ENCODE results near the gene DGCR2.
"Not testable (repeated sequence)": the region's sequence is repeated elsewhere in the genome, so short reads cannot be mapped to it uniquely, and the experiment has no call there.

The DGCR2 gene

DNA sequence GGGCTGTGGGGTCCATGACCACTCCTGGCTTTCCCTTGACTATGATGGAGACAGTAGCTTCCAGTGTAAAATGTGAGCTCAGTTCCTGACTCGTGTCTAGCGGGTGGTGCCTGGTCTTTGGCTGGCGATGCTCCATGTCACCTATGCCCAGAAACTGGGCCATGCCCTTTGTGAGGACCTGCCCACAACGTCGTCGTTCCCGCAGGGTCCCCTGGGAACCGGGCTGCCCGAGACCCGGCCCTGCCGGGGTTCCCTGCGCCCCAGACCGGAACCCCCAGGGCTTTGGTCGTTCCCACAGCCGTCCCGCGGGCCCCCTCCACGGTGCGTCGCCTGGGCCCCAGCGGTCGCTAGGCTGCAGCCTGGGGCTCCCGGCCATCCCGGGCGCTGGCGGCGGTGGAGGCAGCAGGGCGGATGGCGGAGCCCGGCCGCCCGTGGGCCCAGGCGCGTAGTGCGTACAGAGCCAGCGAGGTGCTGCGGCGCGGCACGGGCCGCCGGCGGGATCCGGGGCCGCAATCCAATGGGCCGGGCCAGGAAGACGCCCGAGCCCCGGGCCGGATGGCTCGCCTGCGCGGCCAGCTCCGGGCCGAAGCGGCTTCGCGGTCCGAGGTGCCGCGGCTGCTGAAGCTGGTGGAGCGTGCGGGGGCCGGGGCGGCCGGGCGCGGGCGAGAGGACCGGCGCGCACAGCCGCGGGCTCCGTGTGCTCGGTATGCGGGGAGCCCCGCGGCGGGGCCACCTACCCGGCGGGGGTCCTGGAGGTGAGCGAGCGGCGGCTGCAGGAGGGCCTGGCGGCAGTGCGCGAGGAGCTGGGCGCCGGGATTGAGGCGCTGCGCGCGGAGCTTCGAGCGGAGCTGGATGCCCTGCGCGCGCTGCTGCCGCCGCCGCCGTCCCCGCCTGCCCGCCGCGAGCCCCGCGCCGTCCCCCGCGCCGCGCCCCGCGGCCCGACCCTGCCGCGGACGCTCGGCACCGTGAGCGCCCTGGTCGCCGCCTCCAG, 92.8 kb downstream of the DGCR2 start:
- DNase-seq (ENCODE audit: low spot score) = not testable (repeated sequence)

DNA sequence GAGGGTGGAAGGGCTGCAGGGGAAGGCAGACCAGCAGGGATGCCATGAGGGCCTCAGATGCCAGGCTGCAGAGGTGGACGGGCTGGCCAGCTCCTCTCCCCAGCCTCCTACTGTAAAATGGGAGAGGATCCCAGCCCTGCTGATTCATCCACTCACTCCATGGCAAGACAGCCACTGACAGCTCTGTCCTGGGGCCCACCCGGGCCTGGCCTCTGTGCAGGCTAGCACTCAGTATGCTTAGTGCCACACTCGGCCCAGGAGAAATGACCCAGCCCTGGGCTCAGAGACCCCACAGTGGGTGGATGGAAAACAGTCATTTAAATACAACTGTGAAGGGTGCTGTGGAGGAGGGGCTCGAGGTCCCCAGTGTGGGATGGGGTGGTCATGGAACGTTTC, 94.2 kb downstream of the DGCR2 start:
- DNase-seq (ENCODE audit: low spot score) = not testable (repeated sequence)

GRCh38 chr22:19027371-19028059, 94.7 kb downstream of the DGCR2 start:
- DNase-seq (ENCODE audit: low spot score) = not testable (repeated sequence)

DNA sequence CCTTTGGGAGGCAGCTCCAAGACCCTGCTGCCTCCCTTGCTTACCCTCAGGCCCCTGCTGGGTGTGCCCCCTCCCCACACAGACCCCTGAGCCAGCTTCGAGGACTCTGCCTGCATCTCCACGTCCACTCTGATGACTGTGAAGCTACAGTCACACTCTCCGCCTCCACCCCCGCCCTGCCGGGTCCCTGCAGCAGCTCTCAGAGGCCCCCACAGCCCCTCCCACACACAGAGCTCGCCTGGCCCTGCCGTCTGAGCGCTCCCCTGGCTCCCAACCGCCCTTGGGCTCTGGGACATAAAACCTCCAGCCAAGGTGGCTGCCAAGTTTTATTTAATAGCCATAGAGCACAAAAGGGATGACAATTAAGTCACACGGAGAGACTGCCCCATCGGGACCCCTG, 96.1 kb downstream of the DGCR2 start:
- DNase-seq (ENCODE audit: low spot score) = not testable (repeated sequence)

DNA sequence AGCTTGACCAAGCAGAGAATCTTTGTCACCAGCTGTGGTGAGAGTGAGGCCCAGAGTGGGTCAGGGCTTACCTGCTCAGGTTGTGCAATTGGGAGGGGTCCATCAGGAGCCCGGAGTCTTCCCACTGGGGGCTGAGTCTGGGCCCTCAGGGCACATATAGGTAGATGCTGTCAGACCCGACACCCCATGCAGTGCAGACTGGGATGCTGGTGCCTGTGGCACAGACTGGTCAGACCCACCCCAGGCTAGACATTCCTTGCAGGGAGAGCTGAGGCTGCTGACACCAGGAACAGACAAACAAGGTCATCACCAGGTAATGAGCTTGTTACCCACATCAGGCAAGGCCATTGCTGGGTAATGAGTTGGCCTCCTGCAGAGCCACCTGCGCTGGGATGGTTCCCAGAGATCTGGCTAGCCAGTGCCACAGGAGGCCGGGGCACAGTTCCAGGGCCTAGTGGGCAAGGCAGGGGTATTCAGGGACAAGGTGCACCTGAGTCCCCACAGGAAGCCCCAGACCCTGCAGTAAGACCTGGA, 97.2 kb downstream of the DGCR2 start:
- DNase-seq (ENCODE audit: low spot score) = not testable (repeated sequence)

DNA sequence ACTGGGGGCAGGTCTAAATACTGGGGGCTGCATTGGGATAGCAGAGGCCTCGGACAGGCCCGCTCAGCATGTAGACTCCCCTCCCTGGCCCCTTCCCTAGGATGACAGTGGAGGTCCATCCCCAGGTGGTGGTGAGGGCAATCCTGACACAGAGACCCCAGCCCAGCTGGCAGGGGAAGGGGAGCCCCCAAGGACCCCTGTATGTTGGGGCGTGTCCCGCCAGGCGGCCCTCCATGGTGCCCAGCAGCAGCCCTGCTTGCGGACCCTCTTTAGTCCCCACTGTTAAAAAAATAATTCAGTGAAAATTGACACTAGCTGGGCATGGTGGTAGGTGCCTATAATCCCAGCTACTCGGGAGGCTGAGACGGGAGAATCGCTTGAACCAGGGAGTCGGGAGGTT, 98.3 kb downstream of the DGCR2 start:
- not testable (repeated sequence) for DNase-seq (ENCODE audit: low spot score)

GRCh38 chr22:19022755-19023154, 99.5 kb downstream of the DGCR2 start:
- no peak for DNase-seq (ENCODE audit: low spot score)

DNA sequence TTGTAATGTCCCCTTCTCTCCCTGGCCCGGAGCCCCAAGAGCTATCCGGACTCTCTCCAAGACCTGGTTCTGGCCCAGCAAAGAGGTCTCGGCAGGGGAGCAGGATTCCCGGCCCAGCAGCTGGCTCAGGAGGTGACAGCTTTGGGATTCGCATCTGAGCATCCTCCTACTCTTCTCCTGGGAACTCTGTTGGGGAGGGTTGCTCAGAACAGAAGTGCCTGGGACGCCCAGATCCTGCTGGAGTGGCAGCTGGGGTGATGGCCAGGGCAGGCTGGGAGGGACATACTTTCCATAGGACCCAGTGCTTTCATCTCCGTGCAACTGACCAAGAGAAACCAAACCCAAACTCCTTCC, 102.6 kb downstream of the DGCR2 start:
- no peak for DNase-seq (ENCODE audit: low spot score)

- no peak for DNase-seq (ENCODE audit: low spot score)
Measured at GRCh38 chr22:19019029-19019678, 103.1 kb downstream of the DGCR2 start.

DNA sequence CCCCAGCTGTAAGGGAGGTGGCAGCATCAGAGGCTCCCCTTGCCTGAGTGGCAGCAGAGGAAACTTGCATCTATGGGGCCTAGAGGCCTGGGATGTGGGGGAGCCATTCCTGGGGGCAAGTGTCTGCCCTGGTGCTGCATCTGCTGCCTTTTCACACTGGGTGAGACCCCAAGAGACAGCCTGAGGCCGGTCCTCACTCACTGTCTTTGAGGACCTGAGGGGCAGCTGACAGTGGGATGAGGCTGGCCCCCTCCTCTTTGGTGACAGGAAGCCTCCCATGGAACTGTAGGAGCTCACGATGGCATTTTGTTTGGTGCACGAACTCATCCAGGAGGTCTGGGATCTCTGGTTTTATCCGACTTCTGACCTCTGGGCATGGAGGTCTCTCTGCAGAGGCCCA, 104.0 kb downstream of the DGCR2 start:
- no peak for DNase-seq (ENCODE audit: low spot score)

DNA sequence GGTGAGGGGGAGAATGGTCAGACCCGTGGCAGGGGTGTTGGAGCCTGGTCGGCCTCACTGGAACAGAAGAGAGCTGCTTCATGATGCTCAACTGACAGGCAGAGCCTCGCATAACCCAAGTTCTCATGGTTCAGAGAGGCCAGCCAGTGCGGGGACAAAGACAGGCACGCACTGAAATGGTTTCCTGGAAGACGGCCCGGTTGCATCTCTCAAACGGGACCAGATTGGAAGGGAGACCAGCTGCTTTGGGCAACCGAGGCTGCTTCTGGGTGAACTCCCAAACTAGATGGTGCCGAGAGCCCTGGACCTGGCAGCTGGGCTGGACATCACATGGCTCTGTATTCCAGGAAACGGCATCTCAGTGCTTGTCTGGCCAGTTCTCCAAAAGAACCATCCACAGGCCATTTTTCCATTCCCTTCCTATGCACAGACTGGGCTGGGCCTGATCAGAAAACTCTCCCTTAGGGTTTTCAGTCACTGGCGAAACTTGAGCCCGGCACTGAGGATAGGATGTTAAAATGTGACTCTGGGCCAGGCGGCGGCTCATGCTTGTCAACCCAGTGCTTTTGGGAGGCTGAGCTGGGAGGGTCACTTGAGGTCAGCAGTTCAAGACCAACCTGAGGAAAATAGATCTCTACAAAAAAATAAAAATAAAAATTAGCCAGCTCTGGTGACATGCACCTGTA, 106.0 kb downstream of the DGCR2 start:
- no peak for DNase-seq (ENCODE audit: low spot score)

GRCh38 chr22:19014886-19015285, 107.3 kb downstream of the DGCR2 start:
- DNase-seq (ENCODE audit: low spot score) = no peak

DNA sequence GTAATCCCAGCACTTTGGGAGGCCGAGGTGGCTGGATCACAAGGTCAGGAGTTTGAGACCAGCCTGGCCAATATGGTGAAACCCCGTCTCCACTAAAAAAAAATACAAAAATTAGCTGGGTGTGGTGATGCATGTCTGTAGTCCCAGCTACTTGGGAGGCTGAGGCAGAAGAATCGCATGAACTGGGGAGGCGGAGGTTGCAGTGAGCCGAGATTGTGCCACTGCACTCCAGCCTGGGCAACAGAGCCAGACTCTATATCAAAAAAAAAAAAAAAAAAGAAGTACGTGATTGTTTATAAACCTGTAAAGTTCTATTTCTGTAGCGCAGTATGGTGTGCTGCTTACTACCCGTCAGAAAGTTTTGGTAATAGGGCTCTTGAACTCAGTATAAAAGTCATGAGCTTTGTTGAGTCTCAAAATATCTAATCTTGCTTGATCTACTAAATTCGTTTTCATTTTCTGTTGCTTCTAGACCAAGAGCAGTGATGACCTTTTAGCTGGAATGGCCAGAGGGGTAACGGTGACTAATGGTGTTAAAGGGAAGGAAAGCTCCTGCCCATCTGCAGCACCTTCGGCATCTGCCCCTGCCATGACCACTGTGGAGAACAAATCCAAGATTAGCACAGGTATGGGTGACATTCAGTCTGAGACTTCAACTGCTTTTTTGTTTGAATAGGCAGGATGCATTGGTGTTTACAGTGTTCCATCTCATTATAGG, 108.2 kb downstream of the DGCR2 start:
- DNase-seq (ENCODE audit: low spot score) = not testable (repeated sequence)

GRCh38 chr22:19013411-19013810, 108.8 kb downstream of the DGCR2 start:
- not testable (repeated sequence) for DNase-seq (ENCODE audit: low spot score)

GRCh38 chr22:19012308-19012986, 109.8 kb downstream of the DGCR2 start:
- DNase-seq (ENCODE audit: low spot score) = no peak

GRCh38 chr22:19011611-19012010, 110.6 kb downstream of the DGCR2 start:
- DNase-seq (ENCODE audit: low spot score) = not testable (repeated sequence)

- no peak for DNase-seq (ENCODE audit: low spot score)
Measured at GRCh38 chr22:19011075-19011474, 111.1 kb downstream of the DGCR2 start.

- DNase-seq (ENCODE audit: low spot score) = no peak
Measured at GRCh38 chr22:19005905-19006304, 116.3 kb downstream of the DGCR2 start.

DNA sequence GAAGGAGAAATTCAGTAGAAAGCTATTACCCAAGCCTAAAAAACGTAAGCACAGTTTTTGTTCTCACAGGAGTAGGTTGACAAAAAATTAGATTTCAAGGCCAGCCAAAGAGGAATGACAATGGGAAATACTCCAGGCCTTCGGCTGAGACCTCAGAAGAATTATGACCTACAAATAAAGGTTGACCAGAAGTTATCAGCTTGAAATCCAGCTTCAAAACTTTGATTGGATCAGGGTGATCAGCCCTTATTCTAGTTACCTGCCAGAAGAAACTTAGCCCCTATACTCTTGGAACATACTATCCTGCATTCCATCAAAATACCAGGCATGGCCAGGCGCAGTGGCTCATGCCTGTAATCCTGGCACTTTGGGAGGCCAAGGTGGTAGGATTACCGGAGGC, 117.7 kb downstream of the DGCR2 start:
- DNase-seq (ENCODE audit: low spot score) = no peak

DNA sequence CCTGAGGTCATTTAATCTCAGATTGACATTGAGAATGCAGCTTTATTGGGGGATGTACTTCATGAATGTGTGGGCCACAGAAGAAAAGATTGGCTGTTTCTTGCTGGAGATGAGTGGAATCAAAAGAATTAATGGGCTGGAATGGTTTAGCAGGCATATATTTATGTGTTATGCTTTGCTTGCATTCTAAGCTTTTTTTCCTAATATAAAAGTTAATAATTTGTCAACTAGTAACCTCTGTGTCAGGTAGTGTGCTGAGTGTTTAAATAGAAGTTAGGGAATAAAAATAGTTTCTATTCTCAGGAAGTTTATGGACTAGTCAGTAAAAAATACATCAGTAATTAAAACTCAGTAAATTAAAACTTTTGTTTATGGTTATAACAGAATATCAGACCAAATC, 118.7 kb downstream of the DGCR2 start:
- no peak for DNase-seq (ENCODE audit: low spot score)

- DNase-seq (ENCODE audit: low spot score) = no peak
Measured at GRCh38 chr22:19002684-19003038, 119.6 kb downstream of the DGCR2 start.

Data from CD4-positive, alpha-beta T cell treated with Interleukin-6 at 100 ng/mL for 8 hours (primary cell).